Neutrophil (primary cell): ENCODE results near the gene LRRC37A.
"Not testable (repeated sequence)": the region's sequence is repeated elsewhere in the genome, so short reads cannot be mapped to it uniquely, and the experiment has no call there.

Source experiments
- H3K27ac ChIP-seq: fragments of 200-600 bp; sonication (generic); 2 replicates; pipeline ENCODE4 v1.5.1; 2016; ENCODE audit warnings: mild to moderate bottlenecking, moderate library complexity
- H3K27me3 ChIP-seq: fragments of 200-600 bp; sonication (generic); 2 replicates; pipeline ENCODE4 v1.6.0; 2016; ENCODE audit warnings: mild to moderate bottlenecking
- H3K36me3 ChIP-seq: fragments of 200-600 bp; sonication (generic); 2 replicates; pipeline ENCODE4 v1.5.1; 2017
- H3K4me1 ChIP-seq, 2 experiments: fragments of 200-600 bp in 1 of 2; sonication (generic) in 1 of 2; 1 replicate in 1 of 2; 2 replicates in 1 of 2; pipeline versions ENCODE4 v1.5.1 to v1.6.1; 2013 to 2016; ENCODE audit warnings: low read depth in 1 of 2, low read length in 1 of 2, mild to moderate bottlenecking in 1 of 2, moderate library complexity in 1 of 2; ENCODE audit not compliant: control insufficient read depth in 1 of 2, insufficient read depth in 1 of 2
- H3K4me3 ChIP-seq, 2 experiments: fragments of 200-600 bp in 1 of 2; sonication (generic) in 1 of 2; 1 replicate in 1 of 2; 2 replicates in 1 of 2; pipeline ENCODE4 v1.5.1; 2013 to 2016; ENCODE audit warnings: low read depth in 1 of 2, low read length in 1 of 2, mild to moderate bottlenecking in 1 of 2, moderate library complexity in 1 of 2
- H3K9me3 ChIP-seq: fragments of 200-600 bp; sonication (generic); 2 replicates; pipeline ENCODE4 v1.5.1; 2016
- TF ChIP-seq, protein P1 (sequence below): fragments of 200-600 bp; sonication (generic); IDR thresholded peaks from 2 replicates; pipeline ENCODE4 v1.5.1; 2016; ENCODE audit warnings: antibody characterized with exemption

The LRRC37A gene

DNA sequence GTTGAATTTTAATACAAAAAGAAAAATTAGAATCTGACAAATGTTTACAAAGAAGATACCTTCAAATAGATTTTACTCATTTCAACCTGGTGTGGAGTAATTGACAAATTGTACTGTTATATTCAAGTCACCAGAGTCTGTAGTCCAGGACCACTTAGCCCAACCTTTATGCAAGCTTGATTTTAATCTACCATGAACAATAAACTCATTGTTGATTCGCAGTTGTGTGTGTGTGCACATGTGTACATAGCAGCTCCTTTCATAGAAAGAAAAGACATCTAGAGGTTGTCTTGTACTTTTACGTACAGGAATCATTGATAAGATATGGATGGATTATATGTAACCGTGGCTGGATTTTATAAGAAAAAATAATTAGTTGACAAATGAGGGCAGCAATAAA, 20.7 kb upstream of the LRRC37A start:
- peaks cover 28% of the 10 kb centered on the region for H3K27me3 ChIP-seq
- TF ChIP-seq, protein P1, sequence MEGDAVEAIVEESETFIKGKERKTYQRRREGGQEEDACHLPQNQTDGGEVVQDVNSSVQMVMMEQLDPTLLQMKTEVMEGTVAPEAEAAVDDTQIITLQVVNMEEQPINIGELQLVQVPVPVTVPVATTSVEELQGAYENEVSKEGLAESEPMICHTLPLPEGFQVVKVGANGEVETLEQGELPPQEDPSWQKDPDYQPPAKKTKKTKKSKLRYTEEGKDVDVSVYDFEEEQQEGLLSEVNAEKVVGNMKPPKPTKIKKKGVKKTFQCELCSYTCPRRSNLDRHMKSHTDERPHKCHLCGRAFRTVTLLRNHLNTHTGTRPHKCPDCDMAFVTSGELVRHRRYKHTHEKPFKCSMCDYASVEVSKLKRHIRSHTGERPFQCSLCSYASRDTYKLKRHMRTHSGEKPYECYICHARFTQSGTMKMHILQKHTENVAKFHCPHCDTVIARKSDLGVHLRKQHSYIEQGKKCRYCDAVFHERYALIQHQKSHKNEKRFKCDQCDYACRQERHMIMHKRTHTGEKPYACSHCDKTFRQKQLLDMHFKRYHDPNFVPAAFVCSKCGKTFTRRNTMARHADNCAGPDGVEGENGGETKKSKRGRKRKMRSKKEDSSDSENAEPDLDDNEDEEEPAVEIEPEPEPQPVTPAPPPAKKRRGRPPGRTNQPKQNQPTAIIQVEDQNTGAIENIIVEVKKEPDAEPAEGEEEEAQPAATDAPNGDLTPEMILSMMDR: no peak
- H3K9me3 ChIP-seq: no peaks in the 10 kb centered on the region
- no peak overlapping the region for H3K4me3 ChIP-seq
- no peaks in the 10 kb centered on the region for H3K36me3 ChIP-seq
- no peak overlapping the region for H3K27ac ChIP-seq
- no peaks in the 10 kb centered on the region for H3K4me1 ChIP-seq

DNA sequence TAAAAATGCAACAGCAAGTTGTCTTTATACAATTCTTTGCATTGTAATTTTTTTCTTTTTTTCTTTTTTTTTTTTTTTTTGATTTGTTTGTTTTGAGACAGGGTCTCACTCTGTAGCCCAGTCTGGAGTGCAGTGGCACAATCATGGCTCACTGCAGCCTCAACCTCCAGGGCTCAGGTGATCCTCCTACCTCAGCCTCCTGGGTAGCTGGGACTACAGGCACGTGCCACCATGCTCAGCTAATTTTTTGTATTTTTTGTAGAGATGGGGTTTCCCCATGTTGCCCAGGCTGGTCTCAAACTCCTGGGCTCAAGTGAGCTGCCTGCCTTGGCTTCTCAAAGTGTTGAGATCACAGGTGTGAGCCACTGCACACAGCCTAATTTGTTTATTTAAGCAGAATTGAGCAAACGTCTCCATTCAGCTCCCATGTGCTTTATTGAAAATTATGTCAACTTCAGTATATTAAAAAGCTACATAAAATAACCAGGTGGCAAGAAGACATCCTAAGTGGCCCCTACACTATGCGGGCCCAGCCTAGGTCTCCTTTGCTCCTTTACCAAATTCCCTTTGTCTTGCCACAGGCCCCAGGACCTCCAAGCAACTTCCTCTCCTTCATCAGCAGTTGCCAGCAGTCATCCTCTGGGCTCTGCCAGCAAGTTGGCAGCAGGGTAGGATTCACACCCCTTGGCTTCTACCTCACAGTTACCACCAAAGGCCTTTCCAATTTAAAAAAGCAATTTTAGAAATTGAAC, 18.0 kb upstream of the LRRC37A start:
- H3K27ac ChIP-seq, H3K9me3 ChIP-seq, H3K4me3 ChIP-seq, H3K4me1 ChIP-seq, H3K36me3 ChIP-seq, H3K27me3 ChIP-seq: not testable (repeated sequence)

DNA sequence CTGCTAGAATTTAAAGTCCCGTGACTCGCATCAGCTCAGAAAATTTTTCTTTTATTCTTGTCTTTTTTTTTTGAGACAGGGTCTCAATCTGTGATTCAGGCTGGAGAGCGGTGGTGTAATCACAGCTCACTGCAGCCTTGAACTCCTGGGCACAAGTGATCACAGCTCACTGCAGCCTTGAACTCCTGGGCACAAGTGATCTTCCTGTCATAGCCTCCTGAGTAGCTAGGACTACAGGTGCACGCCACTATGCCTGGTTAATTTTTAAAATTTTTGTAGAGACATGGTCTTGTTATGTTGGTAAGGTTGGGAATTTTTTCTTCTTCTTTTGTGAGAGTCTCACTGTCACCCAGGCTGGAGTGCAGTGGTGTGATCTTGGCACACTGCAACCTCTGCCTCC, 13.6 kb upstream of the LRRC37A start:
- H3K27me3 ChIP-seq, H3K4me3 ChIP-seq, H3K9me3 ChIP-seq, H3K27ac ChIP-seq, H3K4me1 ChIP-seq, H3K36me3 ChIP-seq: not testable (repeated sequence)

DNA sequence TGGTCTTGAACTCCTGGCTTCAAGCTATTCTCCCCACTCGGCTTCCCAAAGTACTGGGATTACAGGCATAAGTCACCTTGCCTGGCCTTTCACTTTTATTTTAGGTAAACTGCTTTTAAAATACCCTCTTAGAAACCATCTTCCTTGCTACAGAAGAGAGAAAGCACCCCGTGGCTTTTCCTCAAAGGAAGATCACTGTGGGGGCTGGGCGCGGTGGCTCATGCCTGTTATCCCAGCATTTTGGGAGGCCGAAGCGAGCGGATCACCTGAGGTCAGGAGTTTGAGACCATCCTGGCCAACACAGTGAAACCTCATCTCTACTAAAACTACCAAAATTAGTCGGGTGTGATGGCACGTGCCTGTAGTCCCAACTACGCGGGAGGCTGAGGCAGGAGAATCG, 12.3 kb upstream of the LRRC37A start:
- H3K4me3 ChIP-seq, H3K9me3 ChIP-seq, H3K4me1 ChIP-seq, H3K27me3 ChIP-seq, H3K36me3 ChIP-seq, H3K27ac ChIP-seq: not testable (repeated sequence)

DNA sequence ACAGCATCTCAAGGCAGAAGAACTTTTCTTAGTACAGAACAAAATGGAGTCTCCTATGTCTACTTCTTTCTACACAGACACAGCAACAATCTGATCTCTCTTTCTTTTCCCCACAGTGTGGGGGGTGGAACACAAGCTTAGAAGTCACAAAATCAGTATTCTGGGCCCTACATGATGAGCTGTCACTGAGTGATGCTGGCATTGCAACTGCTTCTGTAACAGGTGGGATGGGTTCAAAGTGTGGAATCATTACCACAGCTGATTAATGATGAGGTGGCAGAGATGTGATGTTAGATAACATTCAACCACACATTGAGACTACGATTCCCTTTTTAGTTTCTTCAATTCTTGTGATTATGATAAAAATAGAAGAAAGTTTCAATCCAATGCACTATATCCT, 10.5 kb upstream of the LRRC37A start:
- not testable (repeated sequence) for H3K27me3 ChIP-seq, H3K27ac ChIP-seq, H3K36me3 ChIP-seq, H3K4me3 ChIP-seq, H3K4me1 ChIP-seq, H3K9me3 ChIP-seq

DNA sequence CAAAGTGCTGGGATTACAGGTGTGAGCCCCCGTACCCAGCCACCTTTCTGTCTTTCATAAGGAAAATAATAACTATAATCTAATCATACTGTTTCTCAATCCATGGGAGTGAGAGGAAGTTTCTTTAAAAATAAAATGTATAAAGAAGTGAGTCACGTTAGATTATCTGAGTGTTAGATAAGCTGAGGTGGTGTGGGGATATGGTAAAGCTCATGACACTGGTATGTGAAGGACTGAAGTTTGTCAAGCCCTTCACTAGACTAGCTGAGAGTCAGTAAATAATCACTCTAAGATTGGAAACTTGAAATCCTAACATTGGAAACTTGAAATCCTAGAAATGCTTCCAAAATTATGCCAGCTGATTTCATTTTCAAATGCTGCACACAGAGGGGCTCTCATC, 9.4 kb upstream of the LRRC37A start:
- H3K36me3 ChIP-seq, H3K27ac ChIP-seq, H3K9me3 ChIP-seq, H3K27me3 ChIP-seq, H3K4me3 ChIP-seq, H3K4me1 ChIP-seq: not testable (repeated sequence)

DNA sequence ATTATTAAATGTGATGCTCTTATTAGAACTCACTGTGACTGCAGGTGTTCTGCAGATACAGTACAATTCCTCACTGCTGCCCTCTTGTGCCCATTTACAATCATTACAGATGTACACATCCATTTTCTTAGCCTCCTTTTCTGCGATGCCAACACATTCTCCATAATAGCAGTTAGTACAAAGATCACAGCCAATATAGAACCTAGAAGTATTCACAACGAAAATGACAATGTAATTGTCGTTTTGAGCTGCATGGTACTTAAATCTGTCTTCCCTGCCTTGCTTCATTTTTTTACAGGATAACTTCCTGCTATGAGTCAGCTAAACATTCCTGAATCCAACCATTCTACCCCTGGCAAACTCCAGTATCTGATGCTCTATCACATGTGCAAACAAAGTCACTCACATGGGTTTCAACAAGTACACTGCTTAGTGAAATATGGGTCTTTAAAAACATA, 8.1 kb upstream of the LRRC37A start:
- H3K9me3 ChIP-seq, H3K4me3 ChIP-seq, H3K27ac ChIP-seq, H3K36me3 ChIP-seq, H3K27me3 ChIP-seq: not testable (repeated sequence)
- TF ChIP-seq, protein P1: peak; percentile 89
- peaks cover 0 to 11% of the 10 kb centered on the region in 2 experiments for H3K4me1 ChIP-seq

DNA sequence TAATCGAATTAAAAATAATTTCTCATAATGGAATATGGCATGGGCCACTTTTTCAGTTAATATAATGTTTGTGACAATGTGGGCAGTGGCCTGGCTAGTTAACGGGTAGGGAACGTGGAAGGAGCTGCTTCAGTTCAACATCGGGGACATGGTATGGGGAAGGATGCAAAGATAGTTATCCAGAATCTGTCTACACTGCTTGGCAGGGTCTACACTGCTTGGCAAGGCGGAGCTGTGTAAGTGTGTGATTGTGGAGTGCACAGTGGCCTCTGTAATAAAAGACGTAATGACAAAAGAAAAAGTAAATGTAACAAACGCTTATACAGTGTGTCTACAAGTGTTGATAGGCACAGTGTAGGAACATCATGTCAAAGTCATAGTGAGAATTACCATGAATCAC, 7.3 kb upstream of the LRRC37A start:
- H3K36me3 ChIP-seq, H3K9me3 ChIP-seq, H3K27ac ChIP-seq, H3K4me3 ChIP-seq, H3K27me3 ChIP-seq: not testable (repeated sequence)
- peaks cover 0 to 11% of the 10 kb centered on the region in 2 experiments for H3K4me1 ChIP-seq

DNA sequence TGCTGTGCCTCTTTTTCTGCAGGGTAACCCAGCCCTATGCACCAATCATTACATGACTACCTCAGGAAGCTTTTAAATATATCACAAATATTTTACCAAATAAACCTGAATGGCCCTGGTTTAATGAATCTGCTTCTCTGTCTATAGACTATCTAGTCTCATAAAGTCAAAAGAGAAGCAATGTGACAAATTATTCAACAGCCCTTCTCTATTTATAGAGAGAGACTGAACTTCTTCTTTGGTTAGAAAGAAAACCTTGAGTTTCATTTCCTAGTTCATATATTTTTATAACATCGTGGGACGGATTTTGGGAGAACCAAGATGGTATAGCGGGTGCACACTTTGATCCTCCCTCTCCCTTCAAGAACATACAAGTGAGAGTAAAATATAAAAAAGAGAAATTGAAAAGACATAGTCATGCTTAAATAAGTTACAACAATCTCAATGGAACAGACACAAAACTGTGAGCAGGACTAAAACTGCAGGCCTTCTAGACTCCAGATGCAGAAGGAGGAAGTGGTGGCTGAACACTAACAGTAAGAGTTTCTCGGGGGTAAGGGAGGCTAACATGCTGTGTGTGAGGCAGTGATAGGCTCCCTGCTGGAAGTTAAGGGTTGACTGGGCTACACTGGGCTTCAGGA, 3.9 kb upstream of the LRRC37A start:
- H3K4me3 ChIP-seq, H3K27me3 ChIP-seq, H3K9me3 ChIP-seq, H3K36me3 ChIP-seq: not testable (repeated sequence)
- Histone ChIP-seq H3K4me1 (peaks cover 0 to 11% of the 10 kb centered on the region in 2 experiments), H3K27ac (peak overlapping the region; percentile 68)

DNA sequence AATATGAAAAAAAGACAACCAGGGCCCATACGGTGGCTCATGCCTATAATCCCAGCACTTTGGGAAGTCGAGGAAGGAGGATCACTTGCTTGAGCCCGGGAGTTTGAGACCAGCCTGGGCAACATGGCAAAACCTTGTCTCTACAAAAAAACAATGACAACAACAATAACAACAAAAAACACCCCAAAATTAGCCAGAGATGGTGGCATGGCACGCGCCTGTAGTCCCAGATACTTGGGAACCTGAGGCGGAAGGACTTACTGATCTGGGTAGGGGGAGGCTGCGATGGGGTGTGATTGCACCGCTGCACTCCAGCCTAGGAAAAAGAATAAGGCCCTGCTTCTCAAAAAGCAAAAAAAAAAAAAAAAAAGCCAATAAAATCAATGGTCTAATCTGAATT, 3.3 kb upstream of the LRRC37A start:
- H3K9me3 ChIP-seq, H3K36me3 ChIP-seq, H3K27me3 ChIP-seq, H3K4me3 ChIP-seq: not testable (repeated sequence)
- peak overlapping the region; percentile 68 for H3K27ac ChIP-seq
- peaks cover 0 to 11% of the 10 kb centered on the region in 2 experiments for H3K4me1 ChIP-seq

DNA sequence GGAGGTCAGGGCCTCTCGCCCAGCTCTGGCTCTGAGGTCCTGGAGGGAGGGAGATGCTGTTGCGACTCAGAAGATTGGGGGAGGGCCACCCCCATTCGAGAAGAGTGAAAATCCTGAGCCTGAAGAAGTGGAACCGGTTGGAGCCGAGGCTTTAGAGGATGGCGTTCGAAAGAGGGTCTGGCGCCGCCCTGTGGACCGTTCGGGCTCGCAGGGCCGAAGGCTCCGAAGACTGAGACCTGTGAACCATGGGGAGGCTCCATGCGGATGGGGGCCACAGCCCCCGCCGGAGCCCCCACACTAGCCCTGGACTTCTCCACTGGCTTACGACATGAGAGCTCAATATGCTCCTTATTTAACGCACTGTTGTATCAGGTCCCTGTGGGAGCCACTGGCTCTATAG, 46.3 kb downstream of the LRRC37A start:
- H3K36me3 ChIP-seq, H3K27ac ChIP-seq, H3K4me3 ChIP-seq, H3K9me3 ChIP-seq, H3K4me1 ChIP-seq, H3K27me3 ChIP-seq: not testable (repeated sequence)

DNA sequence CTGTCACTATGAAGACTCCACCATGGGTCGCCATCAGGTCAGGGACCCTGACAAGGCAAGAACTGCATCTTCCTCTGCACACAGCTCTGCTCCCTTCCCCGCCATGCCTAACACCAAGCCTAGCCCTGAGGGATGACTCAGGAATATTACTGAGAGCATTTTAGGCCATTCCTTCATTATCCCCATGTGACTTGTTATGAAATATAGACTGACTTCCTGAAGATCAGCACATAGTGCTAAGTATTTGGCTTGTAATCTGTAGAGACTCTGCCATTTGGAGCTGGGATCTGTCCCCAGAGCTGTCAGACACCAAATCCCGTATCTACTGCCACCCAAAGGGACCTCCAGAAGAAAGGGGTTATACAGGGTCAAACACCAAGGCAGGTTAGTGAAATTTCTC, 47.2 kb downstream of the LRRC37A start:
- not testable (repeated sequence) for H3K4me1 ChIP-seq, H3K27me3 ChIP-seq, H3K36me3 ChIP-seq, H3K4me3 ChIP-seq, H3K27ac ChIP-seq, H3K9me3 ChIP-seq
